Testis (tissue), 3 donors: Measurements from ENCODE around the gene SCGB1D4. TPM values are rescaled to one million over a fixed set of nuclear protein-coding genes. Genes with fewer than 3 reads are reported as not detected.

Experiments
- polyA plus RNA-seq: library from polyadenylated mRNA; stranded (reverse); fragments of 350-450 nt; fragmentation: Illumina TruSeq; extraction: RNeasy Lipid Tissue Mini Kit (QIAGEN cat#74804); gene quantifications from one replicate; pipeline ENCODE4 v1.2.3, GENCODE V29; 2014; ENCODE audit warnings: low read depth, low replicate concordance; ENCODE audit not compliant: insufficient read depth
- total RNA-seq, 2 donors: library from RNA; depleted of rRNA; stranded (reverse); fragments of >200 nt; gene quantifications; one replicate each; pipeline ENCODE4 v1.2.3, GENCODE V29; 2016

The SCGB1D4 gene
- total and polyA plus RNA-seq, 3 donors from 2014 or later: 1.4 to 48.9 TPM; not detected in 1

Other genes with a start within 250 kb of the SCGB1D4 start
- 10 to 100 TPM; 42.0 to 46.6 TPM for gene INCENP, start 175.1 kb downstream of the SCGB1D4 start, total RNA-seq
- 25.0 TPM for gene INCENP, start 175.1 kb downstream of the SCGB1D4 start, polyA plus RNA-seq
- not detected for gene SCGB1D1, start 108.9 kb downstream of the SCGB1D4 start, total RNA-seq
- gene SCGB1D1, start 108.9 kb downstream of the SCGB1D4 start, polyA plus RNA-seq: not detected
- gene SCGB2A1, start 90.4 kb downstream of the SCGB1D4 start, total RNA-seq: not detected
- 10.3 TPM for gene SCGB2A1, start 90.4 kb downstream of the SCGB1D4 start, polyA plus RNA-seq
- not detected for gene SCGB1D2, start 56.8 kb downstream of the SCGB1D4 start, total RNA-seq
- 2.8 TPM for gene SCGB1D2, start 56.8 kb downstream of the SCGB1D4 start, polyA plus RNA-seq
- not detected for gene SCGB2A2, start 28.9 kb downstream of the SCGB1D4 start, total RNA-seq
- gene SCGB2A2, start 28.9 kb downstream of the SCGB1D4 start, polyA plus RNA-seq: 0.86 TPM
- gene ASRGL1, start 38.4 kb upstream of the SCGB1D4 start, total RNA-seq: 100 to 1,000 TPM; 101 to 119 TPM
- 295 TPM for gene ASRGL1, start 38.4 kb upstream of the SCGB1D4 start, polyA plus RNA-seq
- not detected for gene SCGB1A1, start 120.0 kb upstream of the SCGB1D4 start, total RNA-seq
- gene SCGB1A1, start 120.0 kb upstream of the SCGB1D4 start, polyA plus RNA-seq: not detected
- 100 to 1,000 TPM; 137 to 148 TPM for gene AHNAK, start 247.7 kb upstream of the SCGB1D4 start, total RNA-seq
- gene AHNAK, start 247.7 kb upstream of the SCGB1D4 start, polyA plus RNA-seq: 95.8 TPM